LNCAP (cell line): ENCODE results near the gene CNTNAP2.

Source experiments
- TF ChIP-seq, protein P1 (sequence below): fragments of 450-650 bp; IDR thresholded peaks from 2 replicates; pipeline ENCODE4 v1.5.1; 2017; ENCODE audit warnings: mild to moderate bottlenecking

CNTNAP2 gene

DNA sequence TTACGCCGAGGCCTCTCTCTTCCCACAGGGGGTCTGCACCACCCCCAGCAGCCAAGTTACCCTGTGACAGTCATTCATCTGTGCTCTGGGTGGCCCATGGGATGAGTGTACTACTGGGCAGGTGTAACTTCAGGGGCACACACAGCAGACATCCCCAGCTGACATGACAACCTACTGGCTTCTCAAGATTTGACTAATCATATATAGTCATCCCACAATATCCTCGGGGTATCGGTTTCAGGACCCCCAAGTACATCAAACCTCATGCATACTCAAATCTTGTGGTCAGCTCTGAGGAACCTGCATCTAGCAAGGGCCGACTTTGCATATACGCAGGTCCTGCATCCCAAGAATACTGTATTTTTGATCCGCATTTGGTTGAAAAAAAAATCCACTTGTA lies 2137.0 kb downstream of the CNTNAP2 start:
- TF ChIP-seq, protein P1, sequence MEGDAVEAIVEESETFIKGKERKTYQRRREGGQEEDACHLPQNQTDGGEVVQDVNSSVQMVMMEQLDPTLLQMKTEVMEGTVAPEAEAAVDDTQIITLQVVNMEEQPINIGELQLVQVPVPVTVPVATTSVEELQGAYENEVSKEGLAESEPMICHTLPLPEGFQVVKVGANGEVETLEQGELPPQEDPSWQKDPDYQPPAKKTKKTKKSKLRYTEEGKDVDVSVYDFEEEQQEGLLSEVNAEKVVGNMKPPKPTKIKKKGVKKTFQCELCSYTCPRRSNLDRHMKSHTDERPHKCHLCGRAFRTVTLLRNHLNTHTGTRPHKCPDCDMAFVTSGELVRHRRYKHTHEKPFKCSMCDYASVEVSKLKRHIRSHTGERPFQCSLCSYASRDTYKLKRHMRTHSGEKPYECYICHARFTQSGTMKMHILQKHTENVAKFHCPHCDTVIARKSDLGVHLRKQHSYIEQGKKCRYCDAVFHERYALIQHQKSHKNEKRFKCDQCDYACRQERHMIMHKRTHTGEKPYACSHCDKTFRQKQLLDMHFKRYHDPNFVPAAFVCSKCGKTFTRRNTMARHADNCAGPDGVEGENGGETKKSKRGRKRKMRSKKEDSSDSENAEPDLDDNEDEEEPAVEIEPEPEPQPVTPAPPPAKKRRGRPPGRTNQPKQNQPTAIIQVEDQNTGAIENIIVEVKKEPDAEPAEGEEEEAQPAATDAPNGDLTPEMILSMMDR = no peak

- TF ChIP-seq, protein P1 = peak; percentile 55
These were observed 2138.7 kb downstream of the CNTNAP2 start for GRCh38 chr7:148255333-148255732.

- TF ChIP-seq, protein P1 = no peak
These were observed 2139.8 kb downstream of the CNTNAP2 start for GRCh38 chr7:148256433-148256832.

DNA sequence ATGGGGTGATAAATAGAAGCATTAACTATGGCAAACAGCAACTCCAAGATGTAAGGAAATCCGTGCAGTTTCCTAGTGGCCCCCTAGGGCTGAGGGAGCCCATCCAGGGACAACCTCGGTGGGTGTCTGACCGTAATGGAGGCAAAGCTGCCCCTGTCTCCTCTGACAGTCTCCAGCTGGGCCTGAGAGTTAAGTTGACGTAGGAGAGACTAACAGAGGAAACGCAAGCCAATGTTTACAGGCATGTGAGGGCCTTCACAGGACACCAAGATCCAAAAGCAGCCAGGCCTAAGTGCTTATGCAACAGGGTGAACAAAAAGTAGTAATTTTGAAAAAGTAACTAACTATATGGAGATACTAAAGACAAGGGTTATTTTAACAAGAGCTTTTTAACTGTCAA lies 2144.0 kb downstream of the CNTNAP2 start:
- TF ChIP-seq, protein P1 = no peak

GRCh38 chr7:148261523-148261922 lies 2144.9 kb downstream of the CNTNAP2 start:
- TF ChIP-seq, protein P1 = no peak

DNA sequence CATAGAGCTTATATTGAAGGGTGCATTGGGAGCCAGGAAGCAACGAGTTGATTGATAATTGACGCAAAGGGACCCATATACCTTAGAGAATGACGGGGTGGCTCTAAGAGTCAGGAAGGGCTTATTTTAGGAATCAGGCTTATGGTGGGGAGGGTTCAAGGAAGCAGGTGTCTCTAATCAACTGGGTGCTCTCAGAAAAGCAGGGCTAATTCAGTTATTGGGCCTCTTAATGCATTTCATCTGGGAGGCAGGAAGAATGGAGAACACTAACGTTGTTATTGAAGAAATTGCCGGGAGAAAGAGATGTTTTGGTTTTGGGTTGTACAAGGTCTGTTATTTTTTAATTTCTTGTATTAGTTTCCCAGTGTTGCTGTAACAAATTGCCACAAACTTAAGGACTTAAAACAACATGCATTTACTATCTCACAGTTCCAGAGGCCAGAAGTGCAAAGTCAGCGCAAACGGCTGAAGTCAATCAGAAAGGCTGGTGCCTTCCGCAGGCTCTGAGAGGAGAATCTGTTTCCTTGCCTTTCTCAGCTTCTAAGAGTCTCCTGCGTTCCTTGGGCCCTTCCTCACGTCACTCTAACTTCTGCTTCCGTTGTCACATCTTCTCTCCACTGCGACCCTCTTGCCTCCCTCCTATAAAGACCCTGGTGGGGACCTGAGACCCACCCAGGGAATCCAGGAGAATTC lies 2145.5 kb downstream of the CNTNAP2 start:
- TF ChIP-seq, protein P1 = no peak

DNA sequence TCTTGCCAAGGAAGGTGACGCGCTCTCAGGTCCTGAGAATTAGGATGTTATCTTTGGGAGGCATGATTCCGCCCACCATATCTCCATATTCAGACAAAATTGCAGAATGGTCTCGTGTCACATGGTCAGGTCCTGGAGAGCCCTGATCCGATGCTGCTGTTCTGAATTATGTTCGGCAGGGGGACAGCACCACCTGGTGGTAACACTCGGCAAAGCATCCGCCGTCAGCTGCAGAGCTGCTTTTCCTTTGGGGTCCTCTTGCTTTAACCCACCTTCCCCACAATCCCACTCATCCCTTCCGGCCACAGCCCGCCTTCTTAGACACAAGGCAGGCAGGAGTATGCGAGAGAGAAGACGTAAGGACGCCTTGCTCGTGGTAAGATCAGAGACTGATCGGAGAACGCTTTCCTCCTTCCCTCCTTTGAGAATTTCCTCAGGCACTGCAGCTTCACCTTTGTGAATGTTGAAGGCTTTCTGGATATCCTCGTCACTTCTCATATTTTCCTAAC lies 2146.2 kb downstream of the CNTNAP2 start:
- TF ChIP-seq, protein P1 = peak; percentile 97
